MM.1S (cell line): Measurements from ENCODE around the gene KLHL7.

Source experiments
- DNase-seq: peaks from one replicate; pipeline ENCODE4 v3.0.0-alpha.2; 2015
- H2AFZ ChIP-seq: fragments of 300-600 bp; sonication (generic); 2 replicates; pipeline ENCODE4 v1.6.0; 2016; ENCODE audit warnings: antibody characterized with exemption, low read length
- H3F3A ChIP-seq: fragments of 300-600 bp; sonication (generic); 2 replicates; pipeline ENCODE4 v1.6.1; 2016; ENCODE audit warnings: mild to moderate bottlenecking, antibody characterized with exemption, low read length, moderate library complexity, mixed read lengths; ENCODE audit not compliant: insufficient read depth
- H3K27ac ChIP-seq: fragments of 300-600 bp; sonication (generic); 2 replicates; pipeline ENCODE4 v1.5.1; 2016; ENCODE audit warnings: mild to moderate bottlenecking, low read length
- H3K27me3 ChIP-seq: fragments of 300-600 bp; sonication (generic); replicated peaks from 2 replicates; pipeline ENCODE4 v1.6.0; 2016; ENCODE audit warnings: low read length; ENCODE audit not compliant: insufficient read depth
- H3K36me3 ChIP-seq: fragments of 300-600 bp; sonication (generic); replicated peaks from 2 replicates; pipeline ENCODE4 v1.6.1; 2016; ENCODE audit warnings: mild to moderate bottlenecking, low read length, mixed read lengths; ENCODE audit not compliant: insufficient read depth
- H3K4me1 ChIP-seq: fragments of 300-600 bp; sonication (generic); 2 replicates; pipeline ENCODE4 v1.6.1; 2016; ENCODE audit warnings: low read length, mixed read lengths
- H3K4me2 ChIP-seq: fragments of 300-600 bp; sonication (generic); 2 replicates; pipeline ENCODE4 v1.6.0; 2016; ENCODE audit warnings: low read depth, low read length
- H3K4me3 ChIP-seq: fragments of 300-600 bp; sonication (generic); 2 replicates; pipeline ENCODE4 v1.5.1; 2016; ENCODE audit warnings: low read length, mixed read lengths
- H3K79me2 ChIP-seq: fragments of 300-600 bp; sonication (generic); 2 replicates; pipeline ENCODE4 v1.6.1; 2016; ENCODE audit warnings: mixed run types, low read length, mixed read lengths
- H3K9ac ChIP-seq: fragments of 300-600 bp; sonication (generic); 2 replicates; pipeline ENCODE4 v1.6.1; 2016; ENCODE audit warnings: low read length, mixed read lengths
- H3K9me2 ChIP-seq: fragments of 300-600 bp; sonication (generic); replicated peaks from 2 replicates; pipeline ENCODE4 v1.6.1; 2016; ENCODE audit warnings: mild to moderate bottlenecking, low read length, mixed read lengths; ENCODE audit not compliant: insufficient read depth
- H3K9me3 ChIP-seq: fragments of 300-600 bp; sonication (generic); replicated peaks from 2 replicates; pipeline ENCODE4 v1.6.1; 2016; ENCODE audit warnings: mild to moderate bottlenecking, low read length, mixed read lengths; ENCODE audit not compliant: insufficient read depth
- H4K20me1 ChIP-seq: fragments of 300-600 bp; sonication (generic); 2 replicates; pipeline ENCODE4 v1.6.1; 2016; ENCODE audit warnings: mild to moderate bottlenecking, low read length, moderate library complexity, mixed read lengths; ENCODE audit not compliant: insufficient read depth
- CTCF ChIP-seq: fragments of 300-600 bp; sonication (generic); IDR thresholded peaks from 2 replicates; pipeline ENCODE4 v1.5.1; 2016; ENCODE audit warnings: antibody characterized with exemption, low read length, mixed read lengths
- EZH2 ChIP-seq: fragments of 300-600 bp; sonication (generic); optimal IDR thresholded peaks from 2 replicates; pipeline ENCODE3; 2017; ENCODE audit warnings: low read depth, mild to moderate bottlenecking, antibody characterized with exemption, low read length, mixed read lengths
- EZH2phosphoT487 ChIP-seq: fragments of 300-600 bp; sonication (generic); IDR thresholded peaks from 2 replicates; pipeline ENCODE4 v1.6.1; 2018; ENCODE audit warnings: antibody characterized with exemption, low read length

Gene KLHL7

GRCh38 chr7:23168111-23168885 is 62.7 kb downstream of the KLHL7 start:
- H3K4me1 ChIP-seq: no peaks in the 10 kb centered on the region
- no peaks in the 10 kb centered on the region for H3K36me3 ChIP-seq
- TF ChIP-seq EZH2phosphoT487 (no peak), EZH2 (no peak), CTCF (no peak)
- no peaks in the 10 kb centered on the region for H3K79me2 ChIP-seq
- H3F3A ChIP-seq: no peaks in the 10 kb centered on the region
- H3K27ac ChIP-seq: no peak overlapping the region
- H3K9me3 ChIP-seq: no peaks in the 10 kb centered on the region
- H3K27me3 ChIP-seq: no peaks in the 10 kb centered on the region
- H2AFZ ChIP-seq: no peak overlapping the region
- no peaks in the 10 kb centered on the region for H4K20me1 ChIP-seq
- no peak overlapping the region for H3K4me2 ChIP-seq
- H3K4me3 ChIP-seq: no peak overlapping the region
- DNase-seq: no peak
- H3K9me2 ChIP-seq: no peaks in the 10 kb centered on the region
- no peak overlapping the region for H3K9ac ChIP-seq

GRCh38 chr7:23175938-23176337 is 70.4 kb downstream of the KLHL7 start:
- H3K79me2 ChIP-seq: no peaks in the 10 kb centered on the region; the same call in 1 of the 2 replicates
- no peaks in the 10 kb centered on the region for H3K4me1 ChIP-seq
- no peak for DNase-seq
- no peak overlapping the region for H3K9ac ChIP-seq
- H3K9me3 ChIP-seq: no peaks in the 10 kb centered on the region
- no peaks in the 10 kb centered on the region for H3K9me2 ChIP-seq
- H2AFZ ChIP-seq: no peak overlapping the region
- H4K20me1 ChIP-seq: no peaks in the 10 kb centered on the region
- no peaks in the 10 kb centered on the region for H3K36me3 ChIP-seq
- no peak for TF ChIP-seq CTCF
- no peak for TF ChIP-seq EZH2
- no peak for TF ChIP-seq EZH2phosphoT487
- no peak overlapping the region for H3K27ac ChIP-seq
- no peaks in the 10 kb centered on the region for H3K27me3 ChIP-seq
- H3K4me2 ChIP-seq: no peak overlapping the region
- H3K4me3 ChIP-seq: no peak overlapping the region
- H3F3A ChIP-seq: peaks cover 4% of the 10 kb centered on the region; the same call in 1 of the 2 replicates

GRCh38 chr7:23181684-23182553 is 76.3 kb downstream of the KLHL7 start, which contains the start of gene NUP42:
Gene NUP42, plus strand, starts transcription at chr7:23182048. Its CDS starts 38 bp downstream, at chr7:23182086.
- peak within 1 kb of the TSS; percentile 95 for H3K27ac ChIP-seq
- no peaks in the 10 kb centered on the region for H3K9me3 ChIP-seq
- TF ChIP-seq EZH2 (no peak), EZH2phosphoT487 (no peak), CTCF (no peak)
- H3K4me2 ChIP-seq: peak within 1 kb of the TSS; percentile 59
- H3K27me3 ChIP-seq: no peaks in the 10 kb centered on the region
- H3K4me3 ChIP-seq: peak within 1 kb of the TSS; percentile 81
- peak within 1 kb of the TSS; percentile 92 for H3K9ac ChIP-seq
- peak; percentile 99 for DNase-seq
- H4K20me1 ChIP-seq: peaks cover 7% of the 10 kb centered on the region; the same call in 1 of the 2 replicates
- H3K9me2 ChIP-seq: no peaks in the 10 kb centered on the region
- peaks cover 19% of the 10 kb centered on the region for H3F3A ChIP-seq
- peak within 1 kb of the TSS; percentile 89 for H2AFZ ChIP-seq
- peaks cover 17% of the 10 kb centered on the region; the same call in 1 of the 2 replicates for H3K36me3 ChIP-seq
- peaks cover 50% of the 10 kb centered on the region for H3K79me2 ChIP-seq
- H3K4me1 ChIP-seq: peaks cover 14% of the 10 kb centered on the region
